Measurements from ENCODE around the gene NFATC1.

Gene NFATC1

GRCh38 chr18:79526468-79527460, 131.0 kb downstream of the NFATC1 start:
- TF ChIP-seq GATA3 (IDR thresholded peaks at IDR 0.05; ENCODE audit: low read depth, low read length), result no peak
- no peak for TF ChIP-seq GATA2 (IDR thresholded peaks at IDR 0.05; ENCODE audit: low read depth, low read length)

GRCh38 chr18:79527656-79528315, 132.1 kb downstream of the NFATC1 start:
- TF ChIP-seq GATA3 (IDR thresholded peaks at IDR 0.05; ENCODE audit: low read depth, low read length), result no peak

- no peak for TF ChIP-seq GATA2 (IDR thresholded peaks at IDR 0.05; ENCODE audit: low read depth, low read length)
- no peak for TF ChIP-seq GATA3 (IDR thresholded peaks at IDR 0.05; ENCODE audit: low read depth, low read length)
Measured at GRCh38 chr18:79528316-79528695, 132.6 kb downstream of the NFATC1 start.

GRCh38 chr18:79528846-79529245, 133.1 kb downstream of the NFATC1 start:
- no peak for TF ChIP-seq GATA3 (IDR thresholded peaks at IDR 0.05; ENCODE audit: low read depth, low read length)
- TF ChIP-seq GATA2 (IDR thresholded peaks at IDR 0.05; ENCODE audit: low read depth, low read length), result no peak

GRCh38 chr18:79529296-79529695, 133.6 kb downstream of the NFATC1 start:
- TF ChIP-seq GATA2 (IDR thresholded peaks at IDR 0.05; ENCODE audit: low read depth, low read length) (no peak), GATA3 (IDR thresholded peaks at IDR 0.05; ENCODE audit: low read depth, low read length) (no peak)

- no peak for TF ChIP-seq GATA2 (IDR thresholded peaks at IDR 0.05; ENCODE audit: low read depth, low read length)
- no peak for TF ChIP-seq GATA3 (IDR thresholded peaks at IDR 0.05; ENCODE audit: low read depth, low read length)
Measured at GRCh38 chr18:79529991-79530390, 134.3 kb downstream of the NFATC1 start.

DNA sequence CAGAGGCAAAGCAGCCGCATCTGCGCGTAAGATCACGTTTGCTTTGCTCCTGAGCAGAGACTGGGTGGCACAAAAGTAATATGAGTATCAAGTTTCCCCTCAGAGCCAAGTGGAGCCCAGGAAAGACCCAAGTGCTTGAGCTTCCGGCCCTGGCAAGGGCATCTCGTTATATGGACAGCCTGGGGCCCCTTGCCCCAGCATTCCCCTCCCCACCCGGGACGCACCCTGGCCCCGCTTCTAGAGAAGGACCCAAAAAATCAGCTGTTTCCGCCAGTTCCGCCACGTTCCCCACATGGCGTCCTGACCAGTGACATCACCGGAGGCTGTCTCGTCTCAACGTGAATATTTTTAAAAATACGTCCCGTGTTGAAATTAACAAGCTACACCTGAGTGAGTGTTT, 135.1 kb downstream of the NFATC1 start:
- TF ChIP-seq GATA3 (IDR thresholded peaks at IDR 0.05; ENCODE audit: low read depth, low read length), result no peak
- TF ChIP-seq GATA2 (IDR thresholded peaks at IDR 0.05; ENCODE audit: low read depth, low read length), result no peak

GRCh38 chr18:79531386-79531785, 135.7 kb downstream of the NFATC1 start:
- TF ChIP-seq GATA2 (IDR thresholded peaks at IDR 0.05; ENCODE audit: low read depth, low read length) (no peak), GATA3 (IDR thresholded peaks at IDR 0.05; ENCODE audit: low read depth, low read length) (no peak)

- TF ChIP-seq GATA2 (IDR thresholded peaks at IDR 0.05; ENCODE audit: low read depth, low read length), result no peak
- TF ChIP-seq GATA3 (IDR thresholded peaks at IDR 0.05; ENCODE audit: low read depth, low read length), result no peak
Measured at GRCh38 chr18:79531926-79532312, 136.2 kb downstream of the NFATC1 start.

DNA sequence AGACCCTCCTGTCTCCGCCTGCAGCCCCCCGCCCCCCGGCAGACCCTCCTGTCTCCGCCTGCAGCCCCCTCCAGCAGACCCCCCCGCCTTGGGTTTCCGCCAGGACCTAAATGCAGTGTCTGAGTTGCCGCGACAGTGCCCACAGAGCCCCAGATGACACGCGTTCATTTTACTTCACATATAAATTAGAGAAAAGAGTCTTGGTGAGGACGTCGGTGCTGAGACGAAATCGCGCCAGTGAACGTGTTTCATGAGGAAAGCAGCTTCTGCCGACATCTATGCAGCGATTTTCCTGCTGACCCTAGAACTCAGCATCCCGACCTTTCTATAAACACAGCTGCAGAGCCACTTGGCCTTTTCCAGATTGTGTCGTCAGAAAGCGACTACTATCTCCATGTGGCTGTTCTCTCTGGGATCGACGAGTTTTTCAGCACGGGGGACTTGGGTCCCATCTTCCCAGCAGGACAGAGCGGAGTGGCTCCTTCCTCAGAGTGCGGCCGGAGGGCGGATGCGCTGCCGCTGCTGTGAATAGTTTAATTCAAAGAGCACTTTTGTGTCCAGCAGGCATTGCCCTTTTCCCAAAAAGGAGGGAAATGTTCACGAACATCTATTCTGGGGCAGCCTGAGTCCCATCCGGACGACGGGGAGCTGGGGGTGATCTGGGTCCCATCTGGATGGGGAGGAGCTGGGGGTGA, 136.7 kb downstream of the NFATC1 start:
- TF ChIP-seq GATA3 (IDR thresholded peaks at IDR 0.05; ENCODE audit: low read depth, low read length), result no peak
- no peak for TF ChIP-seq GATA2 (IDR thresholded peaks at IDR 0.05; ENCODE audit: low read depth, low read length)

DNA sequence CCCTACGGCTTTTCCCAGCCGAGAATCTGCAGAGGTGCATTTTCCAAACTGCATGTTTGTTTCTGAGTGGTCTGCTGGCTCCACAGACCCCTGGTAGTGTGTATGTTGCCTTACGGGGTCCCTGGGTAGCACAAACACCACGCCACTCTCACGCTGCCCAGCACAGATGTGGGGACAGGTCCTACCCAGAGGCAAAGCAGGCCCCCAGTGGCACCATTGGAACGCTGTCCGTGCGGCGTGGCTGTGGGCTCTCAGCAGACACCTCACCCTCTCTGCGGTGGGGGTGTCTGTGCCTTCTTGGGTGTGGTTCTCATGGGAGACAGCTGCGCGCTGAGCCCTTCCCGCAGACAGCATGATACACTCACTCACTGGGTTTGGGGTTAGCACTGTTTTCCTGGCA, 137.4 kb downstream of the NFATC1 start:
- TF ChIP-seq GATA2 (IDR thresholded peaks at IDR 0.05; ENCODE audit: low read depth, low read length) (no peak), GATA3 (IDR thresholded peaks at IDR 0.05; ENCODE audit: low read depth, low read length) (no peak)

DNA sequence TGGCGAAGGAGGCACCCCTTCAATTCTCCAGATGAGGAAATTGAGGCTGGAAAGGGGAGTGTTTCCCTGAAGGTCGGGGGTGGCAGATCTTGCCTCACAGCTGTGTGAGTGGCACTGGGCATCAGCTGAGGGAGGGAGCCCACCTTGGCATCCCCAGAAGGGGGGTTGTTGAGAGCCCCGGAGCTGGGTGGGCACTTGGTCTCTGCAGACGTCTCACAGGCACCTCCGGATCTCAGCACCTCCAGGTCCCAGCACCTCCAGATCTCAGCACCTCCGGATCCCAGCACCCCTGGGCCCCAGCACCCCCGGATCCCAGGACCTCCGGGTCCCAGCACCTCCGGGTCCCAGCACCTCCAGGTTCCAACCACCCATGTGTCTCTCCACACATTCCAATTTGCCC, 137.9 kb downstream of the NFATC1 start:
- TF ChIP-seq GATA2 (IDR thresholded peaks at IDR 0.05; ENCODE audit: low read depth, low read length) (no peak), GATA3 (IDR thresholded peaks at IDR 0.05; ENCODE audit: low read depth, low read length) (no peak)

DNA sequence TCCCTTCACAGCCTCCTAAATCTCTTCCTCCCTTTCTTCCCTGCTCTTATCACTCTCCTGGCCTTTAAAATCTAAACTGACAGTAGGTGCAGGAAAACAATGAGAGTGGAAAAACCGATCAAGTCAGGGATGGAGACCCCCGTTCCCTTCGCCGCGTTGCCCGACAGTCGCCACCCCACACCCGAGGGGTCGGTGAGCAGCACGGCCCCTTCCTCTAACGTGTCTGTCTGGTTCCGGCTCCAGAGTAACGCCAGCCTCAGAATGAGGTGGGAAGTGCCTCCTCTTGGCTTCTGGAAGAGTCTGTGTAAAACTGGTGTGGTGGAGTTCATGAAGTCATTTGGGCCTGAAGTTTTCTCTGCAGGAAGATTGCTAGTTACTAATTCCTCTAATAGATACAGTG, 138.6 kb downstream of the NFATC1 start:
- TF ChIP-seq GATA3 (IDR thresholded peaks at IDR 0.05; ENCODE audit: low read depth, low read length), result no peak
- no peak for TF ChIP-seq GATA2 (IDR thresholded peaks at IDR 0.05; ENCODE audit: low read depth, low read length)

DNA sequence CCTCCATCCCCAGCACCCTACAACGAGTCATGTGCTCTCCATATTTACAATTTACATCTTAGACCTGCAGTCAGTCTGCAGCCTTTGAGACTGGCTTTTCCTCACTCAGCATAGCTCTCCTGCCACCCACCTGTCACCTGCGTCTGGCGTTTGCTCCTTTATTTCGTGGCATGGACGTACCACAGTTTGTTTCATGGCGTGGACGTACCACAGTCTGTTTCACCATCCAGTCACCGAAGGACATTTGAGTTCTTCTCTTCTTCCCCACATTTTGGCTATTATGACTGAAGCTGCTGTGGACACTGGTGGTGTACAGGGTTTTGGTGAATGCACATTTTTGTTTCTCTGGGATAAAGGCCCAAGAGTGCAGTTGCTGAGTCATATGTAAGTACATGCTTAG, 142.0 kb downstream of the NFATC1 start:
- TF ChIP-seq GATA2 (IDR thresholded peaks at IDR 0.05; ENCODE audit: low read depth, low read length) (no peak), GATA3 (IDR thresholded peaks at IDR 0.05; ENCODE audit: low read depth, low read length) (no peak)

All from SH-SY5Y (cell line).